Inferior parietal cortex (tissue), 1 donor: Measurements from ENCODE around the gene CYP26C1.
"Not testable (repeated sequence)": the region's sequence is repeated elsewhere in the genome, so short reads cannot be mapped to it uniquely, and the experiment has no call there.

ENCODE experiments used
- DNase-seq: peaks from one replicate; pipeline ENCODE4 v3.0.0-alpha.2; 2016; ENCODE audit errors: extremely low spot score

Gene CYP26C1

DNA sequence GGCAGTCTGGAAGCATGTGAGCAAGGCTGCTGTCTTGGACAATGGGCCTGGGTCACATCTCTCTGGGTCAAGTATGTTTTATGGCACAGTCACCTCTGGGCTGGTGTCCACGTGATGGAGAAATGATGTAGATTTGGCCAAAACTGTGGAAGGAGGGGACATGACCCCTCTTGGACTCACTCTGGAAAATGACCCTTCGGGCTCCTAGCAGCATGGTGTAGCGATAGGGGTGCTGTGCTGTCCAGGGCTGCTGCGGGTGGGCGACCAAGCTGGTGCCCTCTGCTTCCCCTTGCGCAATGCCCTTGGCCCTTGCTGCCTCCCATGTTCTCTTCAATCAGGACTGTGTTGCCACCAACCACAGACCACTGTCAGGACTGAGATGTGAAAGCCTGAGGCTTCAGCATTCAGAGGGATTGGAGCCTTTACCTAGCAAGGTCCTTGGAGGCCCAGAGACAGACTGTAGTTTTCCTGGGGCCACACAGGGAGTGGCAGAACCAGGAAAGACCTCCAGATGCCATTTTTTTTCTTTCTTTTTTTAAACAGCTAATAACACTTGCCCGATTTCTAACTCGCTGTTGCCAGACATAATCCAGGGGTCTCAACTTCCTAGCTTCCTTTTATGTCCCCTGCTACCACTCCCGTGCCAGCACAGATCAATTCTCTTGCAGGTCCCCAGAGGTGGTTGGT, 19.2 kb downstream of the CYP26C1 start:
- DNase-seq, result no peak

DNA sequence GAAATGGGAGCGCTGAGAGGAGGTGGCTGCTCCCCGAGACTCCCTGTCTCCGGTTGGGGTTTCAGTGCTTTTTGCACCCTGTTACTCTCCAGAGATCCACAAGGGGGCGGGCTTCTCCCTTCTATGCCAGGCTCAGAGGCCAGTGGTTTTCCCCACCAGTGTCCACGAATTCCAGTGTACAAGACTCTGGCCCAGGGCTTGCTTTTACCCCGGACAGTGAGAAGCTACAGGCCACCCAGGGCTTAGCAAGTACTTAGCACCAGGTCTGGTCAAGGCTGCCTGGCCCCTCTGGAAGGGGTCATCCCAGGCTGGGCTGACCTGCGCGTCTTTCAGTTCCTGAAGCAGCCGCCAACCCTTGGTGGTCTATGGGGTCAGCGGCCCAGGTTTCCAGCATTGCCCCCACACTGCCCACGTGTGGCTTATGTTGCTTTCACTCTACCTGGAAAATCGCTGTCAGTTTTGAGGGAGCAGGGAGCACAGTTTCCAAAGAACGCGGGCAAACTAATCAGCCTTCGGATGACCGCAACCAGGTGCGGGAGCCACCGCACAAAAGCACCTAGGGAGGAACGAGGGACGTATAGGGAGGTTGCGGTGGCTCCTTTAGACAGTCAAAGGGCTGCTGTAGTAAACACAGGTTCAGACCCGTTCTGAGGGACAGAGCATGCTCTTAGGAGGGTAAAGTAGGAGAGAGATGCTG, 19.9 kb downstream of the CYP26C1 start:
- DNase-seq, result peak; percentile 68

DNA sequence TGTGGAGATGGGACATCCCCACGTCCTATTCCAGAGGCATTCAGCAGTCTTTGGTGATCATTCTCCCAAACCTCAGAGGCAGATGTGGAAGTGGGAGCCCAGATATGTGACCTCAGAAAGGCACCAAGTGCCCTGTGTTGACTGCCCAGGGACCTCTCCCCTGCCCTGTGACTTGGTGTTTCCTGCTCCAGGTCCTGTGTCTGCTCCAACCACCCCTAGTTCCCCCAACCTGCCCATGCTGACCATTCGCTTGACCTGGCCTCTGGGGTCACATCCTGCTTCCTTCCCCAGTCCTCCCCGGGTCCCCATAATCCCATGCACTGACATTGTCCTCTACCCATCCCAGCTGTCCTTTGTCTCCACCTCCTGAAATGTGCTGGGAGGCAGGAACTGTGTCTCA, 20.7 kb downstream of the CYP26C1 start:
- DNase-seq, result no peak

DNA sequence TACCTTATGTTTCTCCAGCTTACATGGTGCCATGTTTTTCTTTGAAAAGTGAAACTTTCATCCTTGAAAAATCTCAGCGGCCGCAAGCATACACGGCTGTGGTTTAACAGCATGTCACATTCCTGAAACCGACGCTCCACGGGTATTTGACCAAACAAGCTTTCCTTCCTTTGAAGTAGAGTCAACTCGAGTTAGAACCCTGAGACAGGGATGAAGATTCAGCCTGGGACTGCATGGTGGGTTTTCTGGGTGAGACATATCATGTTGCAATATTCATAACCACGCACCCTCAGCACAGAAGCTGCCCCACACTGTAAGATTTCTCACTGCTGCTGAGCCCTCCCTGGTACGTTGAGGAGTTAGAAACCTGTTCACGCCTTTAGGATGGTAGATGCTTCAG, 21.2 kb downstream of the CYP26C1 start:
- no peak for DNase-seq

DNA sequence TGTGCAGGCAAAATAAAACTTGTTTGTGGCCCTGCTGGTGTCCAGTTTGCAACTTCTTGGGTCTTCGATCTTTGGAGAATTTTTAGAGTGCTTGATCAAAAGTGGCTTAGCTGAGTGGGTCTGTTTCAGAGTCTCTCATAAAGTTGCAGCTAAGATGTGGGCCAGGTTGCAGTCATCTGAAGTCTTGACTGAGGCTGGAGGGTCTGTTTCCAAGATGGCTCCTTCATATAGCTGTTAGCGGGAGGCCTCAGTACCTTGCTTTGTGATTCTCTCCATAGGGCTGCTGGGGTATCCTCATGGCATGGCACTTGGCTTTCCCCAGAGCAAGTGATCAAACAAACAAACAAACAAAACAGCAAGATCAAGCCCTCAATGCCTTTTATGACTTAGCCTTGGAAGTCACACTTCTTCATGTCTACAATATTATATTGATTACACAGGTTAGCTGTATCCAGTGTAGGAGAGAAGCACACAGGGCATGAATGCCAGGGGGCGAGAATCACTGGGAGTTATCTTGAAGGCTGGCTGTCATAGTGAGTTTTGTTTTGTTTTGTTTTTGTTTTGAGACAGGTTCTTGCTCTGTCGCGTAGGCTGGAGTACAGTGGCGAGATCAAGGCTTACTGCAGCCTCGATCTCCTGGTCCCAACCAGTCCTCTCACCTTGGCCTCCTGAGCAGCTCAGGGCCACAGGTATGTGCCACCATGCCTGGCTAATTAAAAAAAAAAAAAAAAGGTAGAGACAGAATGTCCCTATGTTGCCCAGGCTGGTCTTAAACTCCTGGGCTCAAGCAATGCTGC, 23.3 kb downstream of the CYP26C1 start:
- DNase-seq, result no peak

DNA sequence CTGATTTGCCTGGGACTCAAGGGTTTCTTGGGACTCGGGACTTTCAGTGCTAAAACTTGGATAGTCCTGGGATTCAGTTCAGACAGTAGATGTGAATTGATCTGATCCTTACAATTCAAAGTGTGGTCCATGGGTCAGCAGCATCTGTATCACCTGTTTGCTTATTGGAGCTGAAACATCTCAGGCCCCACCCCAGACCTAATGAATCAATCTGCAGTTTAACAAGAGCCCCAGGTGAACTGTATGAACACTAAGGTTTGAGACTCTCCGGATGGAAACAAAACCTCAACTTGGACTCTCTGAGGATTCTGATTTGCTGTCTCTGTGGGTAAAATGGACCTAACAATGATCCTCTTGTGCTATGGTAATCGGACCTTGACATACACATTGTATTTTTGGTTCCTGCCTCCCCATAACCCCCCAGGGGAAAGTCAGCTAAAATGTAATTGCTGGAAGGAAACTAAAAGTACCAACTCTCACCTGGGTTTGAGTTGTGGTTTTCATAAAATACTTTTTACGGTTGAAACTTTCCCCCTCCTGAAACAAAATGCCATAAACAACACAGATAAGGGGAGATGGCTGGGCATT, 24.8 kb downstream of the CYP26C1 start:
- no peak for DNase-seq

DNA sequence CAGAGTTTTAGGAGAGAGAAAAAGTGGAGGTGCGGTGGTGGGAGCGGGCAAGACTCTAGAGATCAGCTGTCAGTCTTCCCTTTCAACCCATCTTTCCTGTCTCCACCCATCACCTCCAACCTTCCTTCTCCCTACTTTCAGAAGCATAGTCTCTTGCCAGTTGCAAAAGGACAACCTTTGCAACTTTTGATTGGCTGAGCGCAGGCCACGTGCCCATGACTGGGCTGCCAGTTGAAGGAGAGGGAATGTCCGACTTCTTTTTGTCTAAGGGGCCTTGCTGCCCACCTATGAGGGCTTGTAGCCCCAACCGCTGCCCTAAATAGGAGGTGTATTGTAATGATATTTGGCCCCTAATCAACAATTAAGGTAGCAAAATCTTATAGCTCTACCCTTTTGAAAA, 25.7 kb downstream of the CYP26C1 start:
- no peak for DNase-seq

DNA sequence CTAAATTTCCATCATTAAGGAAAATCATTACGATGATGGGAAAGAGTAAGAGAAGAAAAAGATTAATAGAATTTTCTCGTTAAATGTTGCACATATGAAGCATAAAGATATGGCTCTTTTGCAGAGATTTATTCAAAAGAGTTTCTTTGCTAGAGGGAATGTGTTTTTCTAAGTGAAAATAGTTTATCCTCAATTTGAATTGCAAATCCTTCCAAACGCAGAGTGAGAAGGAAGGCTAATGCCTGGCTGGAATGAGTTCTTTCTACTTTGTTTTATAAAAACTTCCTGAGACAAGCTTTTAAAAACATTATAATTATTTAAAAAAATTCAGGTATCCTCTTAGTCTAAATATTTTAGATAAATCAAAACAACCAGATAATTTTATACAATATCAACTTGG, 27.2 kb downstream of the CYP26C1 start:
- no peak for DNase-seq

DNA sequence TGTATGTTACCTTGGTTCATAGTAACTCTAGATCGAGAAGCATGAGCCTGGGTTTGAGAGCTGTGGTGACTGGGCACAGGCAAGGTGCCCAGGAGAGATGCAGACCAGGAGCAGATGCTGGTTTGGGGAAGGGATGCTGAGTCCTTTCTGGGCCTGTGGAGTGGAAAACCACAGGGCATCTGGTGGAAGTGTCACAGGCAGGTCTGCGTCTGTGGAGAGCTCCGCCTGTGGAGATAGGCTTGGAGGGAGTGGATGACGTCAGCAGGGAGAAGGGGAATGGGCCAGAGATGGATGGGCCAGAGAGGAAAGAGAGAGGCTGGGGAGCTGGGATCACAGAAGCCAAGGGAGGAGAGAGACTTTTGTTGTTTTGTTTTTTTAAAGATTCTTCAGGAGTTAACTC, 27.9 kb downstream of the CYP26C1 start:
- DNase-seq, result no peak

DNA sequence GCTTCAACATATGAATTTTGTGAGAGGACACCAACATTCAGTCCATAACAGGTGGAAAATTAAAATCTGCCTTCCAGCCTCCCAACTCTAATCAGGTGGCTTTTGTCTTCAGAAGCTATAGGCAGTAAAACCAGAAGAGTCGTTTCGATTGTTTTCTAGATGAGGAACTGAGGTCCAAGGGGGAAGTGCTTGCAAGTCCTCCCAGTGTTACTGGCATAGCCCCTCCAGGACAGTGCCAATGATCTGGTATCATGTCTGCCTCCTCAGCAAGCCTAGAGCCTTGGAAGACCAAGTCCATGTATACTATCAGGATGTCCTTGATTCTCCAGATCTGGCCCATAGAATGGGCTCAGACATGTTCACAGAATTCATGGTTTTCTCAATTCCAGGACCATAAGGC, 30.0 kb downstream of the CYP26C1 start:
- no peak for DNase-seq

DNA sequence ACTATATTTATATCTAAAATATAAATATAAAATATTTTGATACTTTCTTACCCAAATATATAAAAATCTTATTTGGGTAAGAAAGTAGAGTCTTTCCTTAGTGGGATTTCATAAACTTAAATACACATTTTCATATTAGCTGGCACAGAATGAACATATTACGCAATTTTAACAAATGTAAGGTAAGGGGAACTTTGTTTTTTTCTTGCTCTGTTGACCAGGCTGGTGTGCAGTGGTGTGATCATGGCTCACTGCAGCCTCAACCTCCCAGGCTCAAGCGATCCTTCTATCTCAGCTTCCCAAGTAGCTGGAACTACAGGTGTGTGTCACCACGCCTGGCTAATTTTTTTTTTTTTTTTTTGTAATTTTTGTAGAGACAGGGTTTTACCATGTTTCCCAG, 31.4 kb downstream of the CYP26C1 start:
- DNase-seq, result no peak

DNA sequence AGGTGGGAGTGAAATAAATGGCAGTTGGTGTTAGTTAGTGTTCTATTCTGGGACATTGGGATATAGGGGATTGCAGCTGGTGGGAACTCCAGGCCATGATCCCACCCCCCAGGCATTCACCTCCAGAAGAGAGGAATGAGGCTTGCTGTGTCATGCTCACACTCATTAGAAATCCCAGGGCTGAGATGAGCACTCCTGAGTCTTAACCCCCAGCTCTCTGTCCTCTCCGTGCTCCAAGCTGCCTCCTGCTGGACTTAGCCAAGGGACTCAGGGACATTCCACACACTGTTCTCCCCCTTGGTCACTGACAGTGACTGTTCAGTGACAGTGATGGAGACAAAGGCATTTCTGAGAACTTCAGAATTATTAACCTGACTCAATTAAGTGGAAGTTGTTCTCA, 34.6 kb downstream of the CYP26C1 start:
- DNase-seq, result no peak

DNA sequence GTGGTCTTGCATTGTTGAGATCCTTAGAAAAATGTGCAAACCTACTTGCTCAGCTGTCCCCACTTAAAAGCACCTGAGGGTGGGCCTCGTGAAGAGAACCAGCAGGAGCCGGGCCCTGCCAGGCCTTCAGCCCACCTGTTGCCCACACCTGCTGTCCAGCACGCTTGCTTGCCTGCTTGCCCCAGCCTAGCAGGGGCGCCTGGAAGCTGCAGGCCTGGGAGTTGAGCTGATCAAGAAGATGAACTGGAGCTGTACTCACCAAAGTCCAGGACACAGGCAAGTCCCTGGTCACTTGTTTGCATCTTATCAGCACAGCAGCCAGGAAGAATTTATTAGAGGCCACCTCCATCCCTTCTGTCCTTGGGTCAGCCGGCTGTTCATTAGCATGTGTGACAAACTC, 36.3 kb downstream of the CYP26C1 start:
- no peak for DNase-seq

DNA sequence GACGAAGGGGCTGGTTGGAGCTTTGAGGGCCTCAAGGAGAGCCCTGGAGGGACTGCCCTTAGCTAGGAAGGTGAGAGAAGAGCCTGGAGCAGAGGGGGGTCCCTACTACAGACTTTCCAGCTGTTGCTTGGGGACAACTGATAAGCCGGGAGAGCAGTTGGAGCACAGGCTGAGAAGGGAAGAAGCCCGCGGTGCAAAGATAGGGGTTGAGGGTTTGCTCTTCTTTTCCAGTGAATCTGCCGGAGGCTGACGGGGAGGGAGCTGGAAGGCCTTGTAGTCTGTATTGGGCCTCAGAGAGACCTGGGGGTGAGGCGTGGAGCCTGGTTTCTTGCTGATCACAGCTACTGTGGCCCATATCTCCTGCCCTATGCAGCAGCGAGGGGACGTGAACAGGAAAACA, 36.8 kb downstream of the CYP26C1 start:
- no peak for DNase-seq

DNA sequence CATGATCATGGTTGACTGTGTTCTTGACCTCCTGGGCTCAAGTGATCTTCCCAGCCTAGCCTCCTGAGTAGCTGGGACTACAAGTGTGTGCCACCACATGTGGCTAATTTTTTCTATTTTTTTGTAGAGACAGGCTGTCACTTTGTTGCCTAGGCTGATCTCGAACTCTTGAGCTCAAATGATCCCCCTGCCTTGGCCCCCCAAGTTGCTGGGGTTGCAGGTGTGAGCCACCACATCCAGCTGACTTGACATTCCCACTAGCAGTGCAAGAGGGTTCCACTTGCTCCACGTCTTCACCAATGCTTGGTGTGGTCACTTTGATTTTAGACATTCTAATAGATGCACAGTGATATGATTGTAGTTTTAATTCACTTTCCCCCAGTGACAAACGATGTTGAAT, 38.2 kb downstream of the CYP26C1 start:
- no peak for DNase-seq

DNA sequence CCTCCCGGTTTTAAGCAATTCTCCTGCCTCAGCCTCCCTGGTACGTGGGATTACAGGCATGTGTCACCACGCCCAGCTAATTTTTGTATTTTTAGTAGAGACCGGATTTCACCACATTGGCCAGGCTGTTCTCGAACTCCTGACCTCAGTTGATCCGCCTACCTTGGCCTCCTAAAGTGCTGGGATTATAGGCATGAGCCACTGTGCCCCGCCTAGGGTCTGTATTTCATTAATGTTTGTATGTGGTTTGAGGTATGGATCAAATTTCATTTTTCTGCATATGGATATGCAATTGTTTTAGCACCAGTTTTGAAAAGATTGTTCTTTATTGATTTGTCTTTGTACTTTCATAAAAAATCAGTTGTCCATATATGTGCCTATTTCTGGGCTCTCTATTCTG, 39.1 kb downstream of the CYP26C1 start:
- DNase-seq, result no peak

DNA sequence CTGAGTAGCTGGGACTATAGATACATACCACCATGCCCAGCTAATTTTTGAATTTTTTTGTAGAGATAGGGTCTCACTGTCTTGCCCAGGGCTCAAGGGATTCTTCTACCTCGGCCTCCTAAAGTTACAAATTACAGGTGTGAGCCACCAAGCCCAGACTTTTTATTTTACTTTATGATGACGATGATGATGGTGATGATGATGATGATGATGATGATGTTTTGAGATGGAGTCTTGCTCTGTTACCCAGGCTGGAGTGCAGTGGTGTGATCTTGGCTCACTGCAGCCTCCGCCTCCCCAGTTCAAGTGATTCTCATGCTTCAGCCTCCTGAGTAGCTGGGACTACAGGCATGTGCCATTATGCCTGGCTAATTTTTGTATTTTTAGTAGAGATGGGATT, 40.5 kb downstream of the CYP26C1 start:
- not testable (repeated sequence) for DNase-seq

DNA sequence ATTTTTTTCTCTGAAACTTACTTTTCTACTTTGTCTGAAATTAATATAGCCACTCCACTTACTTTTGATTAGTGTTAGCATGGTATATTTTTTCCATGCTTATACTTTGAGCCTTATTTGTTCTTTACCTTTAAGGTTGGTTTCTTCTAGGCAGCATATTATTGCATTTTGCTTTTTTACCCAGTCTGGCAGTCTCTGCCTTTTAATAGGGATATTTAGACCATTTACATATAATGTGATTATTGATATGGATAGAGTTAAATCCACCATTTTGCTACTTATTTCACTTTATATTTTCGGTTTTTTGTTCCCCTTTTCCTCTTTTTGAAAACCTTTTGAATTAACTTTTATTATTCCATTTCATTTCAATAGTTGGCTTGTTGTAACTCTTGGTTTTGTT, 43.4 kb downstream of the CYP26C1 start:
- no peak for DNase-seq

DNA sequence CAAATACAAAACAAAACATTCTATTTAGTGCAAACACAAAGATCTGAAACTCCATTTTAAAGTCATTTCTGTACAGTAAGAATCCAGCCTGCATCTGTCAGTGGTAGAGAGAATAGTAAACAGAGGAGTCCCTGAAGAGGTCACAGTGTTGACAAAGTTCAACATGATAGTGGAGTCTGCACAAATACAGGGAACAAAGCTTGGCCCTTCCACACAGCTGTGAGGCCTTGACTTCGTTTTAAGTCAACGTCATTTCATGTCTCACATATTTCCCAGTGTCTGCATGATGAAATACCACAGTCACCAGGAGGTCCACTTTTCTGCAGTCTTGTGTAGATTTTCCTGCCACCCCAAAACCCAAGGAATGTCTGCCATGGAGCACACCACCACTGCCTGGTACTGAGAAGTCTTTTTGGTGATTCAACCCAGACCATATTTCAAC, 46.1 kb downstream of the CYP26C1 start:
- DNase-seq, result no peak

DNA sequence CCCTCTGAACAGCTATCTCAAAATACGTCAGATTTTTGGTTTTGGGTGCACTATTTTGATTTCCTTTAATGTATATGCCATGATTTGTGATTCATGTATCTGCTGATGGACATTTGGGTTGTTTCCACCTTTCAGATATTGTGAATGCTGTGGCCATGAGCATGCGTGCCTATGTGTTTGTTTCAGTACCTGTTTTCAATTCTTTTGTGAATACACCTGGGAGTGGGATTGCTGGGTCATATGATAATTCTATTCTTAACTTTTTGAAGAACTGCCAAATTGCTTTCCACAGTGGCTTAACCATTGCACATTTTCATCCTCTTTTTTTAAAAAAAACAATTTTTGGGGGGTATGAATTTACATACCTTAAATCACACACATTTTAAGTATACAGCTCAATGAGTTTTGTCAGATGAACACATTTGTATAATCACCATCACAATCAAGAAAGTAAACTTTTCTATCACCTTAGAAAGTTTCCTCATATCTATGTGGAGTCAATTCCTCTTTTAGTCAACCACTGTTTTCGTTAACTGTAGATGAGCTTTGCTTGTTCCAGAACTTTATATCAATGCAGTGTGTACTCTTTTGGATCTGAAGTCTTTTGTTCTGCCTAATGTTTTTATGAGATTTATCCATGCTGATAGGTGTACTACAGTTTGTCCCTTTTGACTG, 50.0 kb downstream of the CYP26C1 start:
- DNase-seq, result no peak

DNA sequence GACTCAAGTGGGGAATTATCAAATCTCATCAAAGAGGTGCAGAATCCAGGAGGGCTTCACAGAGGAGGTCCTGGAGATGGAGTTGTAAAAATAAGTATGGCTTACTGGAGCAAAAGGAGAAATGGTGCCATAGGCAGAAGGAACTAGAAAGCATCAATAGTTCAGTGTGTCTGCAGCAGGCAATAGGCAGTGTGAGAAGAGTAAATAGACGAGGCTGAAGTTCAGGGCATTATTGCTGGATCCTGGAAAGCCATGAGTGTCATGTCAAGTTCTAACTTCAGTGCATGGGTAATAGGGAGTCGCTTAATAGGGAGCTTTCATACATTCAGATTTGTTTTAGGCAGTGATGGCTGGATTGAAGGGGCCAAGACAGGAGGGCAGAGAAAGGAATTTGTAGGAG, 52.4 kb downstream of the CYP26C1 start:
- no peak for DNase-seq
